A549 (cell line): Measurements from ENCODE around the gene HOXB5. TPM values are rescaled to one million over a fixed set of nuclear protein-coding genes. Genes with fewer than 3 reads are reported as not detected.

Experiments used
- ATAC-seq, 2 experiments: fragments of 200-7000 bp in 1 of 2; fragments of >200 bp in 1 of 2; cut with Nextera tagmentation in 1 of 2; cut with Tn5 transposase in 1 of 2; 3 replicates each; pipeline versions ENCODE4 v1.8.0 to v1.9.1; 2018 to 2020; ENCODE audit warnings: mild to moderate bottlenecking in 1 of 2, moderate library complexity in 1 of 2
- CTCF ChIA-PET: fragments of 300-600 bp; sonication (Branson Sonifier 250); formaldehyde crosslinking; extraction: SDS; loops from one replicate; lab custom pipeline; 2021; ENCODE audit warnings: antibody characterized with exemption, inconsistent platforms; lab: Yijun Ruan, JAX
- POLR2A ChIA-PET: fragments of 350-600 bp; formaldehyde crosslinking; extraction: SDS; loops from one replicate; lab custom pipeline; 2021; ENCODE audit warnings: antibody characterized with exemption, inconsistent platforms; lab: Yijun Ruan, JAX
- DNase-seq, 2 experiments: peaks; one replicate each; pipeline versions ENCODE4 v3.0.0 to v3.0.0-alpha.2; 2011 to 2016; ENCODE audit warnings: low read depth in 1 of 2, low spot score in 1 of 2
- FAIRE-seq: peaks from 2 replicates; lab custom pipeline; 2011; peaks lifted over from hg19 to GRCh38; lab: Jason Lieb, UNC
- H3K27ac ChIP-seq, 2 experiments: fragments of >200 bp; sonication (Bioruptor Twin); formaldehyde crosslinking; 3 replicates each; pipeline ENCODE4 v1.5.1; 2016 to 2017
- H3K4me1 ChIP-seq: fragments of >200 bp; sonication (Bioruptor Twin); formaldehyde crosslinking; 3 replicates; pipeline ENCODE4 v1.6.1; 2016
- H3K4me2 ChIP-seq: fragments of >200 bp; sonication (Bioruptor Twin); formaldehyde crosslinking; 3 replicates; pipeline ENCODE4 v1.6.1; 2016
- H3K4me3 ChIP-seq: fragments of >200 bp; sonication (Bioruptor Twin); formaldehyde crosslinking; 3 replicates; pipeline ENCODE4 v1.5.1; 2016
- H3K9me3 ChIP-seq: fragments of >200 bp; sonication (Bioruptor Twin); formaldehyde crosslinking; 3 replicates; pipeline ENCODE4 v1.6.1; 2016
- BHLHE40 ChIP-seq: IDR thresholded peaks from 2 replicates; pipeline ENCODE4 v1.6.1; 2012; ENCODE audit warnings: low read depth, low read length, inconsistent platforms
- CBX2 ChIP-seq: fragments of 200-600 bp; sonication (generic); IDR thresholded peaks from 2 replicates; pipeline ENCODE4 v1.6.1; 2016; ENCODE audit warnings: low read depth, mild to moderate bottlenecking, borderline replicate concordance
- CHD4 ChIP-seq: fragments of 200-600 bp; sonication (generic); IDR thresholded peaks from 2 replicates; pipeline ENCODE4 v1.6.1; 2016; ENCODE audit warnings: antibody characterized with exemption, mild to moderate bottlenecking, borderline replicate concordance
- EHMT2 ChIP-seq: fragments of 200-600 bp; sonication (generic); IDR thresholded peaks from 2 replicates; pipeline ENCODE4 v1.6.1; 2016; ENCODE audit warnings: antibody characterized with exemption, low read depth, mild to moderate bottlenecking, moderate library complexity
- EP300 ChIP-seq, 2 experiments: fragments of >200 bp; sonication (Bioruptor Twin); formaldehyde crosslinking; IDR thresholded peaks; 2 replicates in 1 of 2; 3 replicates in 1 of 2; pipeline ENCODE4 v1.6.1; 2016 to 2017
- ESRRA ChIP-seq: fragments of 150-350 bp; IDR thresholded peaks from 2 replicates; pipeline ENCODE4 v1.6.1; 2014; ENCODE audit warnings: mild to moderate bottlenecking, low read length, borderline replicate concordance
- FOSB ChIP-seq: fragments of 250-450 bp; sonication (Bioruptor Pico); IDR thresholded peaks from 2 replicates; pipeline ENCODE4 v1.5.0; 2020; ENCODE audit warnings: mild to moderate bottlenecking, moderate library complexity
- FOSL2 ChIP-seq, 2 experiments: fragments of 450-650 bp in 1 of 2; fragments of >200 bp in 1 of 2; sonication (Bioruptor Twin) in 1 of 2; formaldehyde crosslinking; IDR thresholded peaks; 2 replicates each; pipeline versions ENCODE4 v1.5.0 to v1.6.1; 2016 to 2020; ENCODE audit warnings: mild to moderate bottlenecking in 1 of 2, moderate library complexity in 1 of 2
- FOXS1 ChIP-seq: fragments of 250-450 bp; sonication (Bioruptor Pico); IDR thresholded peaks from 2 replicates; pipeline ENCODE4 v1.5.0; 2020; ENCODE audit warnings: mild to moderate bottlenecking, moderate library complexity
- HDAC2 ChIP-seq: fragments of 200-600 bp; sonication (generic); IDR thresholded peaks from 2 replicates; pipeline ENCODE4 v1.6.1; 2016
- HMGXB4 ChIP-seq: fragments of 250-450 bp; sonication (Bioruptor Pico); IDR thresholded peaks from 2 replicates; pipeline ENCODE4 v1.5.0; 2021; ENCODE audit warnings: mild to moderate bottlenecking, moderate library complexity, borderline replicate concordance
- HOXB13 ChIP-seq: fragments of 250-450 bp; sonication (Bioruptor Pico); IDR thresholded peaks from 2 replicates; pipeline ENCODE4 v1.5.0; 2020; ENCODE audit warnings: low read depth, mild to moderate bottlenecking, moderate library complexity
- HOXB5 ChIP-seq: fragments of 250-450 bp; sonication (Bioruptor Pico); IDR thresholded peaks from 2 replicates; pipeline ENCODE4 v1.5.0; 2020; ENCODE audit warnings: mild to moderate bottlenecking, moderate library complexity
- JUN ChIP-seq, 2 experiments: fragments of >200 bp; sonication (Bioruptor Twin); formaldehyde crosslinking; IDR thresholded peaks; 2 replicates in 1 of 2; 3 replicates in 1 of 2; pipeline ENCODE4 v1.6.1; 2016 to 2017
- JUNB ChIP-seq: fragments of >200 bp; sonication (Bioruptor Twin); formaldehyde crosslinking; IDR thresholded peaks from 2 replicates; pipeline ENCODE4 v1.6.1; 2016
- KDM5A ChIP-seq: fragments of 200-600 bp; sonication (generic); IDR thresholded peaks from 2 replicates; pipeline ENCODE4 v1.6.1; 2016; ENCODE audit warnings: antibody characterized with exemption, mild to moderate bottlenecking
- MYC ChIP-seq: IDR thresholded peaks from 2 replicates; pipeline ENCODE4 v1.6.1; 2012; ENCODE audit warnings: mild to moderate bottlenecking, inconsistent platforms, low read length, improper control_type of control experiment, borderline replicate concordance
- NFE2L2 ChIP-seq: fragments of 150-350 bp; conservative IDR thresholded peaks from 2 replicates; pipeline ENCODE4 v1.6.1; 2014; ENCODE audit warnings: low read length
- NPAS2 ChIP-seq: fragments of 250-450 bp; sonication (Bioruptor Pico); IDR thresholded peaks from 2 replicates; pipeline ENCODE4 v1.8.0; 2022; ENCODE audit warnings: mild to moderate bottlenecking, moderate library complexity, borderline replicate concordance
- NR3C1 ChIP-seq: fragments of >200 bp; sonication (Bioruptor Twin); formaldehyde crosslinking; IDR thresholded peaks from 3 replicates; pipeline ENCODE4 v1.6.1; 2017
- POLR2A ChIP-seq: IDR thresholded peaks from 2 replicates; pipeline ENCODE4 v1.6.1; 2012; ENCODE audit warnings: mild to moderate bottlenecking, low read length
- RAD21 ChIP-seq, 2 experiments: fragments of >200 bp in 1 of 2; sonication (Bioruptor Twin) in 1 of 2; formaldehyde crosslinking in 1 of 2; IDR thresholded peaks in 1 of 2; conservative IDR thresholded peaks in 1 of 2; 2 replicates in 1 of 2; 3 replicates in 1 of 2; pipeline ENCODE4 v1.6.1; 2012 to 2018; ENCODE audit warnings: inconsistent platforms in 1 of 2
- RCOR1 ChIP-seq: fragments of 150-350 bp; IDR thresholded peaks from 2 replicates; pipeline ENCODE4 v1.6.1; 2014; ENCODE audit warnings: antibody characterized with exemption, low read length, low read depth
- RFX5 ChIP-seq: fragments of 450-650 bp; IDR thresholded peaks from 2 replicates; pipeline ENCODE4 v1.7.1; 2014; ENCODE audit warnings: antibody characterized with exemption, mild to moderate bottlenecking, moderate library complexity
- TFCP2L1 ChIP-seq: fragments of 250-450 bp; sonication (Bioruptor Pico); IDR thresholded peaks from 2 replicates; pipeline ENCODE4 v1.5.0; 2021; ENCODE audit warnings: mild to moderate bottlenecking
- ZC3H11A ChIP-seq: fragments of 450-650 bp; IDR thresholded peaks from 2 replicates; pipeline ENCODE4 v1.6.1; 2014; ENCODE audit warnings: antibody characterized with exemption, mild to moderate bottlenecking
- ZFP36 ChIP-seq: fragments of 450-650 bp; IDR thresholded peaks from 2 replicates; pipeline ENCODE4 v1.6.1; 2014; ENCODE audit warnings: borderline replicate concordance; ENCODE audit not compliant: partially characterized antibody
- ZNF302 ChIP-seq: fragments of 250-450 bp; sonication (Bioruptor Pico); IDR thresholded peaks from 2 replicates; pipeline ENCODE4 v1.9.0; 2021; ENCODE audit warnings: inconsistent platforms, mild to moderate bottlenecking, moderate library complexity
- ZSCAN20 ChIP-seq: fragments of 250-450 bp; sonication (Bioruptor Pico); IDR thresholded peaks from 2 replicates; pipeline ENCODE4 v1.8.0; 2022; ENCODE audit warnings: mild to moderate bottlenecking, moderate library complexity
- WGBS: methylation state at CpG from one replicate; pipeline ENCODE4 v1.1.6; 2017; ENCODE audit errors: missing lambda C conversion rate; 5-methylcytosine and 5-hydroxymethylcytosine counted together
- polyA plus RNA-seq, 4 experiments: library from polyadenylated mRNA; depleted of rRNA in 3 of 4; stranded (reverse); fragments of >200 nt; fragmentation: RNase III in 1 of 4; extraction: RNeasy Plus Mini Kit Qiagen cat#74134 plus additional on column Dnase treatment in 1 of 4; gene quantifications; 2 replicates in 3 of 4; 3 replicates in 1 of 4; pipeline ENCODE4 v1.2.3, GENCODE V29; 2011 to 2017
- TF ChIP-seq, protein P1 (sequence below): IDR thresholded peaks from 2 replicates; pipeline ENCODE4 v1.6.1; 2012; ENCODE audit warnings: low read depth, borderline replicate concordance
- TF ChIP-seq, protein P2 (sequence below): fragments of 150-350 bp; IDR thresholded peaks from 2 replicates; pipeline ENCODE4 v1.6.1; 2014; ENCODE audit warnings: low read depth, mild to moderate bottlenecking, low read length
- TF ChIP-seq, protein P3 (sequence below): IDR thresholded peaks from 2 replicates; pipeline ENCODE4 v1.6.1; 2012

HOXB5 gene
- polyA plus RNA-seq, 2 of the 4 experiments (the other 2 are of a cell fraction), result 2.5 to 3.0 TPM

GRCh38 chr17:48575066-48575582 is 18.5 kb downstream of the HOXB5 start:
- H3K4me3 ChIP-seq, result no peak overlapping the region
- POLR2A ChIA-PET, result no interaction called here
- WGBS, result 43% methylated on average over 7 of the region's 7 CpGs
- FAIRE-seq, result no peak
- no peaks in the 10 kb centered on the region for H3K9me3 ChIP-seq
- H3K4me1 ChIP-seq, result peaks cover 16% of the 10 kb centered on the region
- TF ChIP-seq JUN (IDR thresholded peaks at IDR 0.05) (no peak), HOXB5 (CRISPR knock-in tag) (no peak), BHLHE40 (no peak)
- TF ChIP-seq, all 56 proteins: peak for 0
- CTCF ChIA-PET, result interaction anchor here (1.0 to 1.3 kb wide), 2 partner anchors 240 to 315 kb away, joined by 3 to 4 read pairs; no protein-coding TSS in a partner anchor
- Histone ChIP-seq H3K27ac (no peak overlapping the region), H3K4me2 (peak overlapping the region; percentile 17; the same call in 1 of the 3 replicates)
- ATAC-seq, result no peak
- no peak for DNase-seq

GRCh38 chr17:48574505-48575065 is 19.0 kb downstream of the HOXB5 start:
- WGBS, result 74% methylated on average over 8 of the region's 8 CpGs
- POLR2A ChIA-PET, result no interaction called here

DNA sequence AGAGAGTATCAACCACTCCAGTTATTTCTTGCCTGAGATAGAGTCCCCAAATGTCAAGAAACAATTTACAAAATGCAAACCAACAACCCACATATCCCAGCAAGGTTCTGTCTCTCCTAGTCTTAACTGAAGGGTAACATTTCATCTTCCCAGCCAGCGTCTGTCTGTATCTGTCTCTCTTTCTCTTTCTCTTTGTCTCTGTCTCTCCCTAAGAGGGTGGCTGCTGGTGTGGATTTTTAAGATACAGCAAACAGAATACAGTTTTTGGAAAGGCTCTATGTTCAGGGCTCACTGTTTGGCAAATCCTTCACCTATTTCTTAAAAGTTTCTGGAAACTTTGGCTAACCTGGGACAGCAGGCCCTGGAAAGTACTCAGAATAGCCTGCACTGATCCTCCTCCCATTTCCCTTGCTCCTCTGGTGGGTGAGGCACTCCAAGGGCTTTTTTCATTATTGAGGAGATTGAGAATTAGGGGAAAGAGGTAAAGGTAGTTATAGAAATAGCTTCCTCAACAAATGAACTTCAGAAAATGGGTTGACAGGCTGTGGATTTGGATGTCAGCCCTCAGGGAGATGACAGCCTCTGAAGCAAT is 21.7 kb downstream of the HOXB5 start:
- CTCF ChIA-PET, result interaction anchor here (0.5 to 2.6 kb wide), 2 partner anchors 12 to 312 kb away, joined by 3 to 6 read pairs; no protein-coding TSS in a partner anchor
- Histone ChIP-seq H3K4me3 (no peak overlapping the region), H3K27ac (no peak overlapping the region), H3K9me3 (no peaks in the 10 kb centered on the region), H3K4me2 (no peak overlapping the region), H3K4me1 (peaks cover 17% of the 10 kb centered on the region)
- FAIRE-seq (no peak), DNase-seq (no peak), ATAC-seq (no peak)
- POLR2A ChIA-PET, result no interaction called here
- 88% methylated on average over 1 of the region's 1 CpG for WGBS
- TF ChIP-seq HOXB13 (CRISPR knock-in tag), result no peak
- TF ChIP-seq TFCP2L1 (CRISPR knock-in tag), result no peak
- no peak for TF ChIP-seq ESRRA
- TF ChIP-seq POLR2A, result no peak
- no peak for TF ChIP-seq CHD4
- TF ChIP-seq EHMT2, result no peak
- no peak for TF ChIP-seq ZFP36
- TF ChIP-seq, protein P1, sequence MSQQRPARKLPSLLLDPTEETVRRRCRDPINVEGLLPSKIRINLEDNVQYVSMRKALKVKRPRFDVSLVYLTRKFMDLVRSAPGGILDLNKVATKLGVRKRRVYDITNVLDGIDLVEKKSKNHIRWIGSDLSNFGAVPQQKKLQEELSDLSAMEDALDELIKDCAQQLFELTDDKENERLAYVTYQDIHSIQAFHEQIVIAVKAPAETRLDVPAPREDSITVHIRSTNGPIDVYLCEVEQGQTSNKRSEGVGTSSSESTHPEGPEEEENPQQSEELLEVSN, result no peak
- TF ChIP-seq EP300 (IDR thresholded peaks at IDR 0.05), result no peak
- TF ChIP-seq ZNF302 (CRISPR knock-in tag), result no peak
- TF ChIP-seq NFE2L2, result no peak
- TF ChIP-seq FOXS1 (CRISPR knock-in tag), result no peak
- no peak for TF ChIP-seq KDM5A
- TF ChIP-seq RFX5, result no peak
- no peak for TF ChIP-seq ZSCAN20 (CRISPR knock-in tag)

More at GRCh38 chr17:48574505-48575065, 19.0 kb downstream of the HOXB5 start:
- Histone ChIP-seq H3K4me1 (peaks cover 16% of the 10 kb centered on the region), H3K9me3 (no peaks in the 10 kb centered on the region), H3K4me2 (peak overlapping the region; percentile 17; the same call in 1 of the 3 replicates), H3K27ac (no peak overlapping the region), H3K4me3 (no peak overlapping the region)
- CTCF ChIA-PET, result interaction anchor here (0.7 to 1.3 kb wide), 5 partner anchors 10 to 315 kb away, joined by 3 to 4 read pairs (median 3); no protein-coding TSS in a partner anchor
- ATAC-seq (no peak), FAIRE-seq (no peak), DNase-seq (no peak)
- no peak for TF ChIP-seq HDAC2
- no peak for TF ChIP-seq RAD21 (conservative IDR thresholded peaks at IDR 0.05 in 1 of 2, IDR thresholded peaks at IDR 0.05 in 1 of 2)
- TF ChIP-seq HOXB5 (CRISPR knock-in tag), result no peak
- TF ChIP-seq MYC, result no peak
- no peak for TF ChIP-seq FOSL2 (IDR thresholded peaks at IDR 0.05)
- no peak for TF ChIP-seq FOSL2 (CRISPR knock-in tag; IDR thresholded peaks at IDR 0.05)
- no peak for TF ChIP-seq RCOR1
- no peak for TF ChIP-seq HMGXB4 (CRISPR knock-in tag)
- TF ChIP-seq, protein P2, sequence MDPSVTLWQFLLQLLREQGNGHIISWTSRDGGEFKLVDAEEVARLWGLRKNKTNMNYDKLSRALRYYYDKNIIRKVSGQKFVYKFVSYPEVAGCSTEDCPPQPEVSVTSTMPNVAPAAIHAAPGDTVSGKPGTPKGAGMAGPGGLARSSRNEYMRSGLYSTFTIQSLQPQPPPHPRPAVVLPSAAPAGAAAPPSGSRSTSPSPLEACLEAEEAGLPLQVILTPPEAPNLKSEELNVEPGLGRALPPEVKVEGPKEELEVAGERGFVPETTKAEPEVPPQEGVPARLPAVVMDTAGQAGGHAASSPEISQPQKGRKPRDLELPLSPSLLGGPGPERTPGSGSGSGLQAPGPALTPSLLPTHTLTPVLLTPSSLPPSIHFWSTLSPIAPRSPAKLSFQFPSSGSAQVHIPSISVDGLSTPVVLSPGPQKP, result no peak
- TF ChIP-seq, protein P3, sequence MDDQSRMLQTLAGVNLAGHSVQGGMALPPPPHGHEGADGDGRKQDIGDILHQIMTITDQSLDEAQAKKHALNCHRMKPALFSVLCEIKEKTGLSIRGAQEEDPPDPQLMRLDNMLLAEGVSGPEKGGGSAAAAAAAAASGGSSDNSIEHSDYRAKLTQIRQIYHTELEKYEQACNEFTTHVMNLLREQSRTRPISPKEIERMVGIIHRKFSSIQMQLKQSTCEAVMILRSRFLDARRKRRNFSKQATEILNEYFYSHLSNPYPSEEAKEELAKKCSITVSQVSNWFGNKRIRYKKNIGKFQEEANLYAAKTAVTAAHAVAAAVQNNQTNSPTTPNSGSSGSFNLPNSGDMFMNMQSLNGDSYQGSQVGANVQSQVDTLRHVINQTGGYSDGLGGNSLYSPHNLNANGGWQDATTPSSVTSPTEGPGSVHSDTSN, result no peak
- no peak for TF ChIP-seq KDM5A
- no peak for TF ChIP-seq ZSCAN20 (CRISPR knock-in tag)
- no peak for TF ChIP-seq ZC3H11A
- no peak for TF ChIP-seq CBX2
- no peak for TF ChIP-seq NR3C1
- TF ChIP-seq BHLHE40, result no peak
- no peak for TF ChIP-seq FOXS1 (CRISPR knock-in tag)
- no peak for TF ChIP-seq FOSB (CRISPR knock-in tag)
- TF ChIP-seq NPAS2 (CRISPR knock-in tag), result no peak
- no peak for TF ChIP-seq JUNB
- no peak for TF ChIP-seq JUN (IDR thresholded peaks at IDR 0.05)
